Right lobe of liver (tissue), 6 donors: ENCODE data around the gene REXO1. TPM values are rescaled to one million over a fixed set of nuclear protein-coding genes. Genes with fewer than 3 reads are reported as not detected.

Experiments used
- ATAC-seq, 4 donors: fragments of 200-7000 bp; cut with Tn5 transposase; one replicate each; pipeline ENCODE4 v1.9.1; 2020; ENCODE audit warnings: mild to moderate bottlenecking in 4 of 4, moderate library complexity in 4 of 4
- DNase-seq, 3 donors: peaks; one replicate each; pipeline ENCODE4 v3.0.0-alpha.2; 2020
- H3K27ac ChIP-seq, 3 donors: fragments of 200-600 bp; one replicate each; pipeline ENCODE4 v1.8.0; 2022
- H3K27me3 ChIP-seq, 2 donors: fragments of 200-600 bp; one replicate each; pipeline ENCODE4 v1.8.0; 2022
- H3K36me3 ChIP-seq, 4 donors: fragments of 200-600 bp; sonication (generic) in 1 of 4; one replicate each; pipeline versions ENCODE4 v1.5.1 to v1.8.0; 2017 to 2022; ENCODE audit warnings: control low read depth in 1 of 4
- H3K4me1 ChIP-seq, 4 donors: fragments of 200-600 bp; sonication (generic) in 1 of 4; one replicate each; pipeline versions ENCODE4 v1.5.1 to v1.8.0; 2017 to 2022; ENCODE audit warnings: control low read depth in 1 of 4
- H3K4me3 ChIP-seq, 3 donors: fragments of 200-600 bp; one replicate each; pipeline ENCODE4 v1.8.0; 2022
- H3K9me3 ChIP-seq, 4 donors: fragments of 200-600 bp; sonication (generic) in 1 of 4; one replicate each; pipeline versions ENCODE4 v1.5.1 to v1.8.0; 2017 to 2022; ENCODE audit warnings: control low read depth in 1 of 4
- POLR2A ChIP-seq: fragments of 450-650 bp; IDR thresholded peaks from one replicate; pipeline ENCODE4 v1.6.1; 2017; ENCODE audit warnings: antibody characterized with exemption, mild to moderate bottlenecking
- WGBS: methylation state at CpG from one replicate; pipeline ENCODE4 v1.1.6; 2018; ENCODE audit warnings: low coverage, low lambda C conversion rate; ENCODE audit not compliant: insufficient coverage; ENCODE audit errors: missing lambda C conversion rate; 5-methylcytosine and 5-hydroxymethylcytosine counted together
- intact Hi-C, 2 donors: fragments of 100-400 bp; cut with DNase I; formaldehyde crosslinking; loops; one replicate each; pipeline versions ENCODE4 v1.11.2 to v1.14.1; 2022
- long read RNA-seq: library from polyadenylated mRNA; unstranded; transcript quantifications from one replicate; pipeline ENCODE4 v2.0.0, GENCODE V29; 2019
- total RNA-seq, 6 experiments: library from RNA; depleted of rRNA in 2 of 6; stranded (reverse); fragments of >200 nt in 2 of 6; fragmentation: NEBNext Ultra II Directional in 3 of 6; extraction: Animal tissue kit (Norgen Biotek cat#: 25700) in 3 of 6; gene quantifications; one replicate each; pipeline versions ENCODE4 v1.1.0 to v1.2.4, GENCODE V29; 2016 to 2023
- TF ChIP-seq, protein P1 (sequence below), 4 donors: fragments of 200-600 bp in 3 of 4; fragments of 450-650 bp in 1 of 4; IDR thresholded peaks; one replicate each; pipeline versions ENCODE4 v1.5.1 to v1.8.0; 2016 to 2022; ENCODE audit warnings: antibody characterized with exemption in 4 of 4, mild to moderate bottlenecking in 2 of 4
- donor health status: DM: no; HTN: yes; CAD: no.
- donor health status: DM: no; HTN: no; CAD: no.
- donor health status: DM: no; HTN: no; CAD: no.
- donor health status: DM: no; HTN: yes; CAD: no.
- donor health status: DM: no; HTN: yes; CAD: no.

Gene REXO1, protein sequence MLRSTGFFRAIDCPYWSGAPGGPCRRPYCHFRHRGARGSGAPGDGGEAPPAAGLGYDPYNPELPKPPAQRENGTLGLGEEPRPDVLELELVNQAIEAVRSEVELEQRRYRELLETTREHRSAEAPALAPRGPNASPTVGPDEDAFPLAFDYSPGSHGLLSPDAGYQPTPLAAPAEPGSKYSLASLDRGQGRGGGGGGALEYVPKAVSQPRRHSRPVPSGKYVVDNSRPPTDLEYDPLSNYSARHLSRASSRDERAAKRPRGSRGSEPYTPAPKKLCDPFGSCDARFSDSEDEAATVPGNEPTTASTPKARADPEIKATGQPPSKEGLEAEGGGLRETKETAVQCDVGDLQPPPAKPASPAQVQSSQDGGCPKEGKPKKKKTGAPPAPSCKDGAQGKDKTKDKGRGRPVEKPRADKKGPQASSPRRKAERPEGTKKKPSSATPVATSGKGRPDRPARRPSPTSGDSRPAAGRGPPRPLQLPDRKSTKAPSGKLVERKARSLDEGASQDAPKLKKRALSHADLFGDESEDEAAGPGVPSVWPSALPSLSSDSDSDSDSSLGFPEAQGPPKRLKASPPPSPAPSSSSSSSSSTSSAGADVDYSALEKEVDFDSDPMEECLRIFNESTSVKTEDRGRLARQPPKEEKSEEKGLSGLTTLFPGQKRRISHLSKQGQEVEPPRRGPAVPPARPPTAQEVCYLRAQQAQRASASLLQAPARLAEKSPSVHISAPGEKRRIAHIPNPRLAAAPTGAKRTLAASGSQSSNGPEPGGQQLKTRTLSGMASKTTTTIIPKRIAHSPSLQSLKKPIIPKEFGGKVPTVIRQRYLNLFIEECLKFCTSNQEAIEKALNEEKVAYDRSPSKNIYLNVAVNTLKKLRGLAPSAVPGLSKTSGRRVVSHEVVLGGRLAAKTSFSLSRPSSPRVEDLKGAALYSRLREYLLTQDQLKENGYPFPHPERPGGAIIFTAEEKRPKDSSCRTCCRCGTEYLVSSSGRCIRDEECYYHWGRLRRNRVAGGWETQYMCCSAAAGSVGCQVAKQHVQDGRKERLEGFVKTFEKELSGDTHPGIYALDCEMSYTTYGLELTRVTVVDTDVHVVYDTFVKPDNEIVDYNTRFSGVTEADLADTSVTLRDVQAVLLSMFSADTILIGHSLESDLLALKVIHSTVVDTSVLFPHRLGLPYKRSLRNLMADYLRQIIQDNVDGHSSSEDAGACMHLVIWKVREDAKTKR
- 10 to 100 TPM in 4 of 6 experiments, 1 to 10 TPM in 2; 8.0 to 17.7 (median 12.6) TPM for total RNA-seq
- long read RNA-seq = 0 reads

GRCh38 chr19:1848399-1849131 lies at the start of gene REXO1:
TSS of gene REXO1 (minus strand) at chr19:1848483. CDS start at chr19:1848358, 125 bp downstream.
- peaks cover 0 to 33% (median 14%) of the 10 kb centered on the region in 4 donors for H3K4me1 ChIP-seq
- no peaks in the 10 kb centered on the region for H3K36me3 ChIP-seq
- no peaks in the 10 kb centered on the region for H3K27me3 ChIP-seq
- WGBS = 2% methylated on average over 31 of the region's 60 CpGs
- peak within 1 kb of the TSS; percentile 100 for H3K27ac ChIP-seq
- H3K4me3 ChIP-seq = peak within 1 kb of the TSS; percentile 98 to 100 (median 100)
- no peaks in the 10 kb centered on the region for H3K9me3 ChIP-seq
- DNase-seq (peak; percentile 94 to 95 (median 94)), ATAC-seq (peak; percentile 80 to 91 (median 82))
- TF ChIP-seq POLR2A = peak; percentile 74
- TF ChIP-seq, protein P1, sequence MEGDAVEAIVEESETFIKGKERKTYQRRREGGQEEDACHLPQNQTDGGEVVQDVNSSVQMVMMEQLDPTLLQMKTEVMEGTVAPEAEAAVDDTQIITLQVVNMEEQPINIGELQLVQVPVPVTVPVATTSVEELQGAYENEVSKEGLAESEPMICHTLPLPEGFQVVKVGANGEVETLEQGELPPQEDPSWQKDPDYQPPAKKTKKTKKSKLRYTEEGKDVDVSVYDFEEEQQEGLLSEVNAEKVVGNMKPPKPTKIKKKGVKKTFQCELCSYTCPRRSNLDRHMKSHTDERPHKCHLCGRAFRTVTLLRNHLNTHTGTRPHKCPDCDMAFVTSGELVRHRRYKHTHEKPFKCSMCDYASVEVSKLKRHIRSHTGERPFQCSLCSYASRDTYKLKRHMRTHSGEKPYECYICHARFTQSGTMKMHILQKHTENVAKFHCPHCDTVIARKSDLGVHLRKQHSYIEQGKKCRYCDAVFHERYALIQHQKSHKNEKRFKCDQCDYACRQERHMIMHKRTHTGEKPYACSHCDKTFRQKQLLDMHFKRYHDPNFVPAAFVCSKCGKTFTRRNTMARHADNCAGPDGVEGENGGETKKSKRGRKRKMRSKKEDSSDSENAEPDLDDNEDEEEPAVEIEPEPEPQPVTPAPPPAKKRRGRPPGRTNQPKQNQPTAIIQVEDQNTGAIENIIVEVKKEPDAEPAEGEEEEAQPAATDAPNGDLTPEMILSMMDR (IDR thresholded peaks at IDR 0.05) = peak; percentile 93 to 97 (median 95)
- intact Hi-C loops = no loop called here

GRCh38 chr19:1896508-1896907 lies 48.2 kb upstream of the REXO1 start:
- DNase-seq = peak in 1 of 3 donors; percentile 19
- TF ChIP-seq POLR2A = no peak
- WGBS = 64% methylated on average over 6 of the region's 13 CpGs
- no peaks in the 10 kb centered on the region for H3K9me3 ChIP-seq
- no peak overlapping the region for H3K27ac ChIP-seq
- H3K27me3 ChIP-seq = no peaks in the 10 kb centered on the region
- H3K4me3 ChIP-seq = no peak overlapping the region
- H3K36me3 ChIP-seq = no peaks in the 10 kb centered on the region
- ATAC-seq = no peak
- intact Hi-C loops = no loop called here
- H3K4me1 ChIP-seq = peaks cover 0 to 6% (median 1%) of the 10 kb centered on the region in 4 donors

DNA sequence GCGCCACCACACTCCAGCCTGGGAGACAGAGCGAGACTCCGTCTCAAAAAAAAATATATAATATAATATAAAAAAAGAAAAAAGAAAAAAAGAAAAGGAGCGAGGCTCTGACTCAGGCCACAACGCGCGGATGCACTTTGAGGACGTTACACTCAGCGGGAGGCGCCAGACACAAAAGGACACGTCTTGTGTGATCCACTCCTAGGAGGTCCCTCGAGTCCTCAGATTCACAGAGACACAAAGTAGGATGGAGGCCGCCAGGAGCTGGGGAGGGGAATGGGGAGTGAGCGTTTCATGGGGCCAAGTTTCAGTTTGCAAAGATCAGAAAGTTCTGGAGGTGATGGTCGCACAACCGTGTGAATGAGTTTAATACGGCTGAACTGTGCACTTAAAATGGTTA lies 45.5 kb upstream of the REXO1 start:
- TF ChIP-seq, protein P1 (IDR thresholded peaks at IDR 0.05) = no peak
- TF ChIP-seq POLR2A = no peak
- intact Hi-C loops = no loop called here
- WGBS = 83% methylated on average over 17 of the region's 17 CpGs

GRCh38 chr19:1889907-1890306 lies 41.6 kb upstream of the REXO1 start:
- no peaks in the 10 kb centered on the region for H3K27me3 ChIP-seq
- H3K4me3 ChIP-seq = no peak overlapping the region
- 100% methylated on average over 1 of the region's 1 CpG for WGBS
- no peak for ATAC-seq
- no peak for DNase-seq
- intact Hi-C loops = no loop called here
- TF ChIP-seq, protein P1 (IDR thresholded peaks at IDR 0.05) = no peak
- no peaks in the 10 kb centered on the region for H3K4me1 ChIP-seq
- H3K9me3 ChIP-seq = no peaks in the 10 kb centered on the region
- H3K27ac ChIP-seq = no peak overlapping the region
- H3K36me3 ChIP-seq = no peaks in the 10 kb centered on the region

More for the DNA sequence above, 45.5 kb upstream of the REXO1 start:
- H3K36me3 ChIP-seq = no peaks in the 10 kb centered on the region
- ATAC-seq (no peak), DNase-seq (no peak)
- H3K27ac ChIP-seq = no peak overlapping the region
- H3K27me3 ChIP-seq = no peaks in the 10 kb centered on the region
- H3K4me1 ChIP-seq = peaks cover 0 to 6% (median 1%) of the 10 kb centered on the region in 4 donors
- no peak overlapping the region for H3K4me3 ChIP-seq
- H3K9me3 ChIP-seq = no peaks in the 10 kb centered on the region
